Tongue (tissue), 2 donors: Measurements from ENCODE around the gene OPTC. TPM values are rescaled to one million over a fixed set of nuclear protein-coding genes. Genes with fewer than 3 reads are reported as not detected.
"Not testable (repeated sequence)": the region's sequence is repeated elsewhere in the genome, so short reads cannot be mapped to it uniquely, and the experiment has no call there.

Experiments used
- DNase-seq: peaks from one replicate; pipeline ENCODE4 v3.0.0-alpha.2; 2015
- total RNA-seq: library from RNA; depleted of rRNA; stranded (reverse); fragments of >200 nt; gene quantifications from one replicate; pipeline ENCODE4 v1.2.3, GENCODE V29; 2014

OPTC gene
- total RNA-seq, 1 donor from 2014 or later = not detected

DNA sequence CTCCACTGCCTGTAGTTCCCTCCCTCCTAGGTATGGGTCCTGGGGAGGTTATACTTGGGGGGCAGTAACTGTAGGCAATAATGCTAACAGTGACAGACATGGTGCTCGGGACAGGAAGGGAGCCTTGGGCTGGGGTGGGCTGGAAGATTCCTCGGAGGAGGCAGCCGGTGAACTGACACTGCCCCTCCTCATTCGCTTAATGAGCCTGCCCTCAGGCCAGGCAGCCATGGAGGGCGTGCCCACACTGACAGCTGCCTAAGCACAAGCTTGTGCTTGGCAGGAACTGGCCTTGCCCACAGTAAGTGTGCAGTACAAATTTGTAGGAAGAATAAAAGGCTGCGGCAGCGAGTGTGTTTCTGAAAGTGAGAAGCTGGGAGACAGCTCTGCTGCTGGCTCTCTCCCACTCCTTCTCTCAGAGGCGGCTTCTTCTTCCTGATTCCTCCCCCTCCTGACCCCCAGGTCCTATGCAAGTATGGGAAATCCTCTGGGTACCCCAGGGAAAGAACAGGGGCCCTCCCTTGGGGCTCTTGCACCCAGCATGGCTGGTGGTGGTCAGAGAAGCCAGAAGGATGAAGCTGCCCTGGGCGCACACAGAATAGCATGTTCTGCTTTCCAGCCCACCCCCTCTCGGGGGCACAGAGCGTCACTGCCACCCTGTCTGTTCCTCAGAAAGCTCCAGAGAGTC is 23.6 kb downstream of the OPTC start:
- DNase-seq = peak; percentile 49

DNA sequence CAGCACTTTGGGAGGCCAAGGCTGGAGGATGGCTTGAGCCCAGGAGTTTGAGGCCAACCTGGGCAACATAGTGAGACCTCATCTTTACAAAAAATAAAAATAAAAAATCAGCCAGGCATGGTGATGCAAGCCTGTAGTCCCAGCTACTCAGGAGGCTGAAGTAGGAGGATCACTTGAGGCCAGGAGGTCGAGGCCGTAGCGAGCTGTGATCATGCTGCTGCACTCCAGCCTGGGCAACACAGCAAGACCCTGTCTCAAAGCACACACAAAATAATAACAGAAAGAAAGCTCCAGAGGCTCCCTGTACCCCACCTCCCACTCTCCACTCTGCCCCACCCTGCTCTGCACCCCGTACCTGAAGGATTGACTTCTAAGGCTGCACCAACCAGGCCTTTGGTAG is 24.2 kb downstream of the OPTC start:
- not testable (repeated sequence) for DNase-seq

DNA sequence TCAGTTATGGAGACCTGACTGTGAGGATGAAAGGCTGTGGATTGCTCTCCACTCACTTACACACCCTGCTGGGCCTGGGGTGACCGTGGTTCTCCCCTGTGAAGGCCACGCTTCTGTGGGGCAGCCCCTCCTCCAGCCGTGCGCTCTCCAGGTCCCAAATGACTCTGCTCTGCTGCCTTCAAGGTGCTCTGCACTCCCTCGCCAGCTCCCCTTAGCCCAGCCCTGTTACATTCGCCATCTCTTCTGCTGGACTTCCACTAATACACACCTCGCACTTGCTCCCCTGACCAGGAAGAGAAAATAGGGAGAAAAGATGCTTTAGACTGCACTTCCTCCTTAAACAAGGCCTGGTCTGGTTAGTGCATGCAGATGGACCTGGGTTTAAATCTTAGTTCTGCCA is 24.6 kb downstream of the OPTC start:
- no peak for DNase-seq

DNA sequence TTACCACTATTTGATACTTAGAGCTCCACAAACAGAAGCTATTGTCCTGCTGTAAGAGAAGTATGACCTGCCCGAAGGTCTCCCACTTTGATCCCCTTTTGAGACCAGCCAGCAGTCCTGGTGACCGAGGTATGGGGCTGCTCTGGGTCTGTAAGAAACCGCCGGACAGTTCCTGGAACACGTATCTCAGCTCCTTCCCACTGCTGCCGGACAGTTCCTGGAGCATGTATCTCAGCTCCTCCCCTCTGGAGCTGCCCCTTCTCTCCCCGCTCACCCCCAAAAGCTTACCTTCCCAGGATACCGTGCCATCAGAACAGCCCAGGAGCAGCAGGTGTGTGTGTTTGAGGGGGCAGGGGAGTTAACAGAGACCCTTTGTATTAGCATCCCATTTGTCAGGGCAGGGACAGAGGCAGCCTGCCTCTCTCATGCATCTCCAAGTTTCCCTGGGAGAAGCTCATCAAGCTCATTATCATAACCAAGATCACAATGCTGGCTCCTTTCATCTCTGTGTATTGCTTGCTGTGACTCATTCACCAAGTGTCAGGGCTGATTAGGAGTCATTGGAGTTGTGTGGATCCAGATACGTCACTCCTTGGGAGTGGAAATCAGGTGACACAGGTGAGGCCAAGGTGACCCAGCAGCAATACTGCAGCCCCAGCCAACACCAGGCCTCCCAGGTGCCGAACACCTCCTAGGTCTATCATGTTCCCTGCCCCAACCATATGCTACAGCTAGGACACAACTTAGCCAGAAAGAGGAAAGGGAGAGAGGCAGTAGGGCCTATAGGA is 25.3 kb downstream of the OPTC start:
- no peak for DNase-seq

DNA sequence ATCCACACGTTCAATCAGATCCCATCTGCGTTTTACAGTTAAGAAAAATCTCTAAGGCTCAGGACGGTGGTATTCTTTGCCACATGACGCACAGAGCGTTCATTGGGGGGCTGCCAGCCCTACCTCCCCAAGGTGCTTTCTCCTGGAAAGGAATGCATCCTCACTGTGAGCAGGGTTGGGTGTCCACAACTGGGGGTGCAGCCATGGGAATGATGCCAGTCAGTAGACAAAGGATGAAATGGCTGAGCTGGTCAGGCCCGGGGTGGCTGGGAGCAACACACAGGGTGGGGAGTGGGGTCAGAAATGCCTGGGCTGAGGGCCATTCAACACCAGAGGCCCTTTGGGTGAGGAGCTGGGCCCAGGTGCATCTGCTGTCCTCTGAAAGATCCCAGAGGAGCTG is 25.9 kb downstream of the OPTC start:
- no peak for DNase-seq

DNA sequence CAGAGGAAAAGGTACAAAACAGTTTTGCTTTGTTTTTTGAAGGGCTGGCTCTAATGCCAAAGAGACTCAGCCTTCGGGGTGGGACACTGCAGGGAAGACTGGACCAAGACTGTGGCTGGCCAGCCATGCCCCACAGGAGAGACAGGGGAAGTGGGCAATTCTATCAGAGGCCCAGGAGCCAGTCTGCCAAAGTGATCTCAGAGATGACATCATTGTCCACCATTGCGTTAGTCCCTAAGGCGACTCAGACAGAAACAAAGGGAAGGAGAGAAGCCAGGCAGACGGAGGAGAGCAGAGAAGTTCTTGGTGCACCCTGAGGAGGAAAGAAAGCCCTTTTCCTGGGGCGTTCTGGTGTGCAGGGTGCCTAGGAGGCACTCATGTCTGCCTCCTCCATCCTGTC is 26.4 kb downstream of the OPTC start:
- no peak for DNase-seq

DNA sequence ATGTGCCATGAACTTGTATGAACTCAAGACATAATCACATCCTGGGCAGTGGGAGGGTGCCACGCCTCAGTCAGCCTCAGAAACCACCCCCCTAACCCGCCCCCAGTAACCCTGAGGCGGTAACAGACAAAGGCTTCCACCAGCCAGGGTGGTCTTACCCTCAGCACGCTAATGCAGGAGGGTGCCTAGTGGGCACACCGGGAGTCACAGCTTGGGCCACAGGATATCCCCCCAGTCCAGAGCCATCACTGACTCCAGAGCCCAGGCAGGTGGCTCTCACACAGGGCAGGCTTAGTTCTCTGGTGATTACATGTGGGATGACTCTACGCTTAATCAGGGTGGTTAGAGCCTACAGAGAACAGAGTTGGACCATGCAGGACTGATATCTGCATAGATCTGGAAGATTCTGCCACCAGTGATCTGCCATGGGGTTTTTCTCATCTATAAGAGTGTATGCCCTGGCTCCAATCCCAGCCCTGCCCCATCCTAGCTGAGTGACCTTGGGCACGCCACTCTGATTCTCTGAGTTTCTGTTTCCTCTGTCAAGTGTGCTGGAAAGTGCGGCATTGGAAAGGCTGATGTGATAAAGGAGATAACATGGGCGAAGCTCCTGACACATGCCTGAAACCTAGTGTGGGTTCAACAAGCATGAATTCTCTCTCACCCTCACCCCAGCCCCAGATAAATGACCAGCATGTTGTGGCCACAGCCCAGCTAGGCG is 27.3 kb downstream of the OPTC start:
- DNase-seq = no peak

DNA sequence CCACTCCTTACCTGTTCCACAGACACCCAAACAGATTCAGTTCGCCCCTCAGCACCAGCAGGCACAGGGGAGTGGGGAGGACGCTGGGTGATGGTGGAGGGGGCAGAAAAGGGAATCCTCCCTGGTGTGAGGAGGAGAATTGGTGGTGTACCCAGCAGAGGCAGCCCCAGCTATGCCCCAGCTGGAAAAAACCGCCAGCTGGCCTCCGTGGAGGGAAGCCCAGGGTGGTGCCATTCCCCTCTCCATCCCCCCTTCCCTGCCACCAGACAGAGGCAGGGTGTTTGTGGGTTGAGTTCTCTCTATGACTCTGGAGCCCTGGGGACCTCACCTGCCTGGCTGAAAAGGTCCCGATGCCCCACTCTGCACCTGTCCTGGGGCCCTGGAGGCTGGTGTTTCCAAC is 27.9 kb downstream of the OPTC start:
- DNase-seq = peak; percentile 59

DNA sequence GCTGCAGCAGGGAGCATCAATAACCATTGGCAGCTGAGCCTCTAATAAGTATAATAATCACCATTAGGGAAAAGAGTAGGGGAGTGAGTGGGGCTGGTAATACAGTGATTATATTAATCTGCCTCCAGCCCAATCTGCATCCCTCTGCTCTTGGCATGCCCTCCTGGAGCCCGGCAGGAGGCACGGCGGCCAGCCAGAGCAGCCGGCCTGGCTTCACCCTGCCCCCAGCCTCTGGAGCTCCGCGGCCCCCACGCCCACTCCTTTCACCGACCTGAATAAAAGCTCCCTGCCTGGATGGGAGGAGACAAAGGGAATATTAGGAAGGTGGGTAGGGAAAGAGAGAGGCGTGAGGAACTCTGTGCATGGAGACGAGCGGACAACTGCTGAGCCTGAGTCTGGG is 28.3 kb downstream of the OPTC start:
- DNase-seq = peak; percentile 54

DNA sequence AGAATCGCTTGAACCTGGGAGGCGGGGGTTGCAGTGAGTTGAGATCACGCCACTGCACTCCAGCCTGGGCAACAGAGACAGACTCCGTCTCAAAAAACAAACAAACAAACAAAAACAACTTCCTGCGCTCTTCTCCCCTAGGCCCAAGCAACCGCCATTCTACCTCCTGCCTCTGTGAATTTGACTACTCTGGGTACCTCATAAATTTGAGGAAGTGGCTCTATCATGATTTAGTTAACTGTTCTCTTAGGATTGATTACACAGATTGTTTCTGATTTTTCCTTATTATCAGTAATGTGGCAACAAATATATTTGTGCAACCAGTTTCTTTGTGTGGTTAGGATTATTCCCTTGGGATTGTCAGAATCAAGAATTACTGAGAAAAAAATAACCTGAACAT is 29.7 kb downstream of the OPTC start:
- DNase-seq = no peak

DNA sequence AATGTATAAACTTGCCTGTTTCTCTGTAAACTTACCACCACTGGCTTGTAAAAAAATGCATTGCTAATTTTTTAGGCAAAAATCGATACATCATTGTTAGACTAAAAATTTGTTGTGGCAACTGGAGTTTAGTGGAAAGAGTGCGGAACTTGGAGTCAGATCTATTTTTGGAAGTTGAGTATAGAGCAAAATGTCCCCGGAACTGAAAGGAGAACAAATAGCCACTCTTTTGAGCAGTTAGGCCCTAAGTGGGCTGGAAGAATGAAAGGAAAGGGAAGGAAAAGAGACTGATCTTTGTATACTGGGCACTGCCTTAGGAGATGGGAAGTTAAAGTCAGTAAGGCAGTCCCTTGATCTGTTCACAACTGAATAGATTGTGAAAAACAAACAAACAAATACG is 30.2 kb downstream of the OPTC start:
- no peak for DNase-seq

DNA sequence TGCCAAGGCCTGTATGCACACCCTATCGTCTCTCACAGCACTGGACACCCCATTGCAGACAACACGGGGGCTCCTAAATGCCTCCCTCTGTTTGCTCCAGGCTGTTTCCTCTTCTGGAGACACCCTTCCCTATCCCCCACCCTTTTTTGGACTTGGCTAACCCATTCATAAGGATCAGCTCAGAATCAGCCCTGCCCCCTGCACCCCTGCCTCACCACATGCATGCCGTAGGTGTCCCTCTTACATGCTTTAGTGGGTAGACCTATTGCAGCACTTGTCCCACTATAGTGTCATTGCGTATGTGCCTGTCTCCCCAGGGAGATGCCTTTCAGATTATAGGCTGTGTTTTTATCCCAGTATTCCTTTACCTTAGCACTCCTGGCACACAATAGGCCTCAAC is 30.9 kb downstream of the OPTC start:
- DNase-seq = no peak

DNA sequence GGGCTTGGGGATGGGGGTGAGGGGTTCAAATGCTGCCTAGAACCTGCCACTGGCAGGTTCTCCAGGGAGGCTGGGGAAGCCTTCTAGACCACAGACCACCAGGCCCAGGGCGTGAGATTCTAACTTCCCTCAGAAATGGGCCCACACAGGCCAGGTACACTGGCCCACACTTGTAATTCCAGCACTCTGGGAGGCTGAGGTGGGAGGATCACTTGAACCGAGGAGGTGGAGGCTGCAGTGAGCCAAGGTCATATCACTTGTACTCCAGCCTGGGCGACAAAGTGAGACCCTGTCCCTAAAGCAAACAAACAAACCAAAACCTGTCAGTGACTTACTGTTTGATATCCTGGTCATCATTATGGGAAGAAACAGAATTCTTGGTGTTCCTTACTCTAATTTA is 31.7 kb downstream of the OPTC start:
- no peak for DNase-seq

DNA sequence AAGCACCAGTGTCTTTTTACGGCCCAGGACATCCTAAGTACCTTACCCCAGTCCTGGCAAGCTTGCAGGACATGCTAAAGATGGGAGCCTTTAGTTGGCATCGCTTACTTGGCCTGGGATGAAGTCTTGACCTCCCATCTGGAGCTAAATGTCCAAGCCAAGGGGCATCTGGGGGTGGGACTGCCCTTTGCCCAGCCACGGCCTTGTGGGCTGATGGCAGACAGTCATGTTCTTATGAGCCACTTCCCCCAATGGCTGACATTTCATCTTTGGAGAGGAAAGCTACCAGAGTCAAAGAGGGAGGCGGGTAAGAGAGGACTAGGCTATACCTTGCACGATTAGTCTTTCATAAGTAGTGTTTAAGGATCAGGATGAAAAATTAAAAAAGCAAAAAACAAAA is 32.2 kb downstream of the OPTC start:
- no peak for DNase-seq

DNA sequence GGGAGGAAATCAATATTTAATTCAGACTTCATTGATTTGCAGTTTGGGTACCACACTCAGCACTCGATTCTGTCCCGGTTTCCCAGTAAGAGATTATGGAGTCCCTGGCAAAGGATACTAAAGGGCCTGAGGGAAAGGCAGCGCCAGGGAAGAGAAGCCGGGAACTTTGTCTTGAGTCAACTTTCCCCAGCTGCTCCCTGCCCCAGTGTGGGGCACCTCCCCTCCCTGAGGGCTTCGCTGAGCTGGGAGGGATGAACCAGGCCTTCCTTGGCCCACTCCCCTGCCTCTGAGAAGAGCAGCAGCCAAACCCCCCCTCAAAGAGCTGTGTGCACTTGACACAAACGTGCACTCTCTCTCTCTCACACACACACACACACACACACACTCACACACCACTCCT is 32.6 kb downstream of the OPTC start:
- peak; percentile 46 for DNase-seq

DNA sequence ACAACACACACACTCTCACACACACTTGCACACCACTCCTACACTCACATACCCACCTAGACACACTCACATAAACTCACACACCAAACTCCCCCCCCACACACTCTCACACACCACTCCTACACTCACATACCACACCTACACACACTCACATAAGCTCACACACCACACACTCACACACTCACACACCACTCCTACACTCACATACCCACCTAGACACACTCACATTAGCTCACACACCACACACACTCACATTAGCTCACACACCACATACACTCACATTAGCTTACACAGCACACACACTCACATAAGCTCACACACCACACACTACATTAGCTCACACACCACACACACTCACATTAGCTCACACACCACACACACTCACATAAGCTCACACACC is 33.1 kb downstream of the OPTC start:
- DNase-seq = no peak

DNA sequence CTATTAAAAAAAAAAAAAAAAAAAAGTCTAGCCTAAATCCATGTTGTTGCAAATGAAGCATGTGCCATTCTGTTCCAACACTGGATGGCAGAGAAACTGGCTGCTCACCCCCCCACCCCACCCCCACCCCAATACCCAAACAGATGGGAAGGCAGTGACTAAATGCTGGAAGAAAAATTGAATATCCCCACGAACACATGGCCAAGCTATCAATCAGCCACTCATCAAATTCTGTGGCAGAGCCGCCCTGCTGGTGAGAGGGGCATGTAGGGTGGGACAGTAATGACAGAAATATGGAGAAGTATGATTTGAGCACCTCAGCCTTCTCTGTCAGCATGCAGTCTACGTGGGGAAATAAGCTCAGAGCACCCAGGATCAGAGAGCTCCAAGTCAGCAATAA is 34.1 kb downstream of the OPTC start:
- DNase-seq = no peak

DNA sequence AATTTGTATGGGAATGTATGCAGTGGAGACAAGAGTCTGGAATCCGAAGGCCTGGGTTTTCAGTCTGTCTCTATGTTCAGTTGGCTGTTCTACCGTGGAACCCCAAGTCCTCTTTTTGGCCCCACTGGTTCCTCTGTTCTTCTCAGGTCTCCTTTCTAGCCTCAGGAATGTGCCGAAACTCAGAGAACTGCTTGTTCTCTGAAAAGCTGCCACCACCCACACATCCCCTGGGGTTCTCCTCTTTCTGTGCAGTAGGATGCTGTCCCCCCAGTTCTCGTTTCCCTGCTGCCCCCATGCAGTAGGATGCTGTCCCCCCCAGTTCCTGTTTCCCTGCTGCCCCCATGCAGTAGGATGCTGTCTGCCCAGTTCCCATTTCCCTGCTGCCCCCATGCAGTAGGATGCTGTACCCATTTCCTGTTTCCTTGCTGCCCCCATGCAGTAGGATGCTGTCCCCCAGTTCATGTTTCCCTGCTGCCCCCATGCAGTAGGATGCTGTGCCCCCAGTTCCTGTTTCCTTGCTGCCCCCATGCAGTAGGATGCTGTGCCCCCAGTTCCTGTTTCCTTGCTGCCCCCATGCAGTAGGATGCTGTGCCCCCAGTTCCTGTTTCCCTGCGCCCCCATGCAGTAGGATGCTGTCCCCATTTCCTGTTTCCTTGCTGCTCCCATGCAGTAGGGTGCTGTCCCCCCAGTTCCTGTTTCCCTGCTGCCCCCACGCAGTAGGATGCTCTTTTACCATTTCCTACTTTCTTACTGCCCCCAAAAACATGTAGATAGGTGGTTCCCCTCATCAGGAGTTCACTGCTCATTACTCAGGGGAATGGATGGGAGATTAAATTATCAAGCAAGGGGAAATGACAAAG is 35.3 kb downstream of the OPTC start:
- DNase-seq = no peak

DNA sequence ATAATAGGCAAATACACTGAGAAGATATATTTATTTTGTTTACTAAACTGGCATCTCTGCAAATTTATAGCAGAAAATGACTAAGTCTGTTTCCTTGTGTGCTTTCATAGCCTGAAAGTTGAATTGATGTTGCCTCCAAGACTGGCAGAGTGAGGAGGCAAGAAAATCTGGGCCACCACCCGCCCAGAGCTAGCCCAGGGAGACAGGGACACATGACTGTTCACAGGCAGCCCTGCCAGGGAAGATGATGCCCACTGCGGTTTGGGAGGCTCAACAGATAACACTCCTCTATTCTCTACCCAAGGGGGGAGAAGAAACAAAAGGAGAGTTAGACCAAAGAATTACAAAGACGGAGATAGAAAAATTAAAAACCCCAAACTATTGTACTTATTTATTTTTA is 37.1 kb downstream of the OPTC start:
- DNase-seq = no peak

DNA sequence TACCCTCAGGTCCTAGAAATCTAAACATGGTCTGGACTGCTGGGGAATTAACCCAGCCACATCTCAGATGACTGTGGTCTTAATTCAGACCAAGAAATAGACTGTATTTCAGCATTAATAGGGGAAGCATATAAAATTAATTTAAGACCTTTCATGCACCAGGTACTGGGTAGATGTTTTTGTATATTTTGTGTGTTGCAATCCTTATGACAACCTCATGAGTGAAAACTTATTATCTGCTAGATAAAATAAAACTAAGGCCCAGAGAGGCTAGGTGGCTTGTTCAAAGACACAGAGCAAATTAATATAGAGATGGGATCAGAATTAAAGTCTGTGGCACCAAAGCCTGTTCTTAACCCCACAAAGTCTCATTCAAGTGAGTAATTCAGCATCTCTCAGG is 40.1 kb downstream of the OPTC start:
- no peak for DNase-seq

DNA sequence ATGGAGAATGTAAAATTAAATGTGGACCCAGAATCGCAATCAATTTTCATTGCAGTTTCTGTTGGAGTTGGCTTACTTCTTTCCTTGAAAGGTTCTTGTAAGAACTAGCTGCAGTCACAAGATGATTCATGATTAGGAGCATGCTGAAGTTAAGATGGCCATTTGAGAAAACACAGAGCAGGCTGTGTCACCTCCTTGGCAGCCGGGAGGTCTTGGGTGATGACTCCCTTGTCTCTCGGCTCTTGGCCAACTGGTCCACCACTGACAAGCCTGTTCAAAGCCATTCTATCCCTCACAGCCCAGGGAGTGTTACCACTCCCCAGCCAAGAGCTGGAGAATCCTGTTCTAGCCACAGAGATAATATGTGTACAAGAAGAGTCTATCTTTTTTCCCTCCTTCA is 40.6 kb downstream of the OPTC start:
- no peak for DNase-seq

DNA sequence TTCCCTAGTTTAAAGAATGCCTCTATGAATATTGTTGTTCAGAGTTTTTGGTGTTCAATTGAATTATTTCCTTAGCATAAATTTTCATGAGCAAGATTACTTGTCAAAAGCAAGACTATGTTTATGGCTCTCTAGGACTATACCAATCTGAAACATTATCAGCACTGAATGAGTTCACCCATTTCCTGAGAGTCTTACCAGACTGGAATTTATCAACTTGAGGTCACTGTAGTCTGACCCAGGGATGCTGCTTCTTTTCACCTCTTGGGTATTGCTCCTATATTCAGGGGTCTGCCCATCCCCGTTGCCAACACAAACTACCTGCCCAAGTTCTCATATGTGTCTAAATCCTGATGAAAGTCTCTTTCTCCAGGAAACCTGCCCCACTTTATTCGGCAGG is 42.6 kb downstream of the OPTC start:
- no peak for DNase-seq
